ENCODE measurements around the gene NUP37.
"Not testable (repeated sequence)": the region's sequence is repeated elsewhere in the genome, so short reads cannot be mapped to it uniquely, and the experiment has no call there.

Gene NUP37

DNA sequence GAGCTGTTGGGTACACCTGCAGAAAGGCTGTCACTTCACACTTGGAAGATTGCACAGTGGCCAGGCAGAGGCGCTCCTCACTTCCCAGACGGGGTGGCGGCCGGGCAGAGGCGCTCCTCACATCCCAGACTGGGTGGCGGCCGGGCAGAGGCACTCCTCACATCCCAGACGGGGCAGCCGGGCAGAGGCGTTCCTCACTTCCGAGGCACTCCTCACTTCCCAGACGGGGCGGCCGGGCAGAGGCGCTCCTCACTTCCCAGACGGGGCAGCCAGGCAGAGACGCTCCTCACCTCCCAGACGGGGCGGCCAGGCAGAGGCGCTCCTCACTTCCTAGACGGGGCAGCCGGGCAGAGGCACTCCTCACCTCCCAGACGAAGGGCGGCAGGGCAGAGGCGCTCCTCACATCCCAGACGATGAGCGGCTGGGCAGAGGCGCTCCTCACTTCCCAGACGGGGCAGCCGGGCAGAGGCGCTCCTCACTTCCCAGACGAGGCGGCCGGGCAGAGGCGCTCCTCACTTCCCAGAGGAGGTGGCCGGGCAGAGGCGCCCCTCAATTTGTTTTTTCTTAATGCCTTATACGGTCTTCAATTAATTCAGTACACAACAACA is 30.6 kb downstream of the NUP37 start:
- not testable (repeated sequence) for DNase-seq

- DNase-seq = no peak
Observed at GRCh38 chr12:102080842-102081241, 39.1 kb downstream of the NUP37 start.

GRCh38 chr12:102072092-102072491 is 47.8 kb downstream of the NUP37 start:
- DNase-seq = not testable (repeated sequence)

DNA sequence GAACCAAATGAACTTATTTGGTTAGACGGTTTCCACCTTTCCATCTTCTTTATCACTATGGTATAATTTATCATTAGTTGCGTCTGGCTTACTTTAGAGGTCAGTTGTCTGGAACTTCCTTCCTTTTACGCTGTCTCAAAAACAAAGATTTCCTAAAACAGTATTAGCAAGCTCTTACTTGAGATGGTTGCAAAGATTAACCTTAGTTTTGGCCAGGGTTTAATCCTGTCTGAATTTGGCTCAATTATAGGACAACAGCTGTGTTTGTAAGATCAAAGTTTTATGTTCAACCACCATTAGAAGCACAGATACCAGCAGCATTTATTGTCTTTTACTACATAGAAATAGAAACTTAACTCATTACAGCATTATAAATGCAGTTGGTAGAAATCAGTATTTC is 50.2 kb downstream of the NUP37 start:
- DNase-seq = no peak

DNA sequence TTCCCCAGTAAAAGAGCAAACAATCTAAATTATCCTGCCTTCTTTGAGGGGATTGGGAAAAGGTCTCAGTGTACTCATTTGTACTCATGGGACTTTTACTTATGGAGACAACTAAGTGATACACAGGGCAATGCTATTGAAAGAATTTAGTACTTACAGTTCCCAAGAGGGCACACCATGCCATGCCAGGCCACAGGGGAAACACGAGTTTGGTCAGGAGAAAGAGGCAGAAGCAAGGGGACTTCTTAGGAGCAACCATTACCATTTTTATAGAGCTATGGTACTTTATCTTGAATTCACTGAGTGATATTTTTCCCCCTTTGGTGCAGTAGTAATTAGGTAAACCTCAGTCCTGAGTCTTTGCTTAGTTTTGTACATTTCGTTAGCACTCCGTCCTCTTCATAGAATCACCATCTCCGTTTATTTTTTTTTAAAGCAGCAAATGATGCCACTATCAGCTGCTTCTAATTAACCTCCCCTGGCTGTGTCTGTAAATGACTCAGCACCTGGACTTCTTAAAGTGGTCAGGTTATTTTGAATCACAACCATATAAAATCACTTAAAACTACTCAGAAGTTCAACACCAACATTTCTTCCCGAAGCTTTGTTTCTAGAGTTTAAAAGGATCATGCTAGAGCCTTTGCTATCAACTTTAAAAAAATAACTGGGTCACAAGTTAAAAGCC is 52.2 kb downstream of the NUP37 start:
- DNase-seq = no peak

GRCh38 chr12:102064476-102064875 is 55.4 kb downstream of the NUP37 start:
- no peak for DNase-seq

DNA sequence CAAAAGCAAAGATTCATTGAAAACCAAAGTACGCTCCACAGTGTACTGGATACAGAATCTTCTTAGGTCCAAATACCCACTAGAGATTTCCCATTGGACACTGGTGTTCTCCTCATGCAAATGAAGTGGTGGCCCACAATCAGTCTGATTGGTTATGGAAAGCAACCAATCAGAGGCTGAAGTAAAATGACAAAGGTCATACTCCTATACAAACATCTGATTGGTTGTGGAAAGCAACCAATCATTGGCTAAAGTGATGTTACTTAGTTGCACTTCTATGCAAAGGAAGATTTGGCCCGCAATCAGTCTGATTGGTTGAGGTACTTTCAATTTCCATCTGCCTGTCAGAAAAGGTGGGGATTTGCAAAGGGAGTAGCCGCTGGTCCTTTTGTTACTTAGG is 56.8 kb downstream of the NUP37 start:
- DNase-seq = no peak

DNA sequence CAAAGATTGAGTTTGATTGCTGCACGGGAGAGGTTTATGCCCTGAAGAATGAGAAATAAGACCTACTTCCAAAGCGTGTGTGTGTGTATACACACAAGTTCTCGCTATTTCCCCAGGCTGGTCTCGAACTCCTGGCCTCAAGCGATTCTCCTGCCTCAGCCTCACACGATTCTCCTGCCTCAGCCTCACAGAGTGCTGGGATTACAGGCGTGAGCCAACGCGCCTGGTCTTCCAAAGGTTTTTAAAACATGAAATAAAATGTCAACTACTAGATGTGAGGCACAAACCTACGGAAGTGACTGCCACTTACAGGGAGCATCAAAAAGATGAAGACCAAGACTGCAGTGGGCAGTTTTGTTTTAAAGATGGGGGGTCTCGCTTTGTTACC is 57.5 kb downstream of the NUP37 start:
- no peak for DNase-seq

- peak; percentile 96 to 98 for DNase-seq
Observed at GRCh38 chr12:102061560-102062418, 58.1 kb downstream of the NUP37 start, which contains the start of gene WASHC3. TSS of gene WASHC3 (minus strand) at chr12:102061991. CDS start at chr12:102061962, 29 bp downstream.

DNA sequence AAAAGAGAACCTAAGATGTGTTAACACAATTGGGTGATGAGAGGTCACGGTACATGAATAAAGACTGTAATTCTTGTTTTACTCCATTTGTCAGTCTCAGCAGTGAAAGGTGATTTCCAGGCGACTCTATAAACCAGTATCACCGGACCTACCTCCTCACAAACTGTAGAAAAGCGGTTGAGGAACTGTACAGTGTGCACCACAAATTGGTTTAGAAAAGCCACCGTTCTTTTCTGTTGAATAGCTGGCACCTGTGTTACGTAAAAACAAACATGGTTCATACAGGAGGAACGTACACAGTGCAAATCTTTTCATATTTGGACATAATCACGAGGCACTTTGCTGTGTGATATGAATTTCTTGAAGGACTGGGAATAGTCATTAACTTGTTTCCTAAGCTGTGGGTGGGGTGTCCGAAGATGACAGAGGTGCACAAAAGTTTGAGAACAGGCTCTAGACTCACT is 58.8 kb downstream of the NUP37 start:
- DNase-seq = peak; percentile 9 to 28

- no peak for DNase-seq
Observed at GRCh38 chr12:102059343-102059742, 60.6 kb downstream of the NUP37 start.

- no peak for DNase-seq
Observed at GRCh38 chr12:102054345-102054744, 65.6 kb downstream of the NUP37 start.

- no peak for DNase-seq
Observed at GRCh38 chr12:102053062-102053349, 66.9 kb downstream of the NUP37 start.

DNA sequence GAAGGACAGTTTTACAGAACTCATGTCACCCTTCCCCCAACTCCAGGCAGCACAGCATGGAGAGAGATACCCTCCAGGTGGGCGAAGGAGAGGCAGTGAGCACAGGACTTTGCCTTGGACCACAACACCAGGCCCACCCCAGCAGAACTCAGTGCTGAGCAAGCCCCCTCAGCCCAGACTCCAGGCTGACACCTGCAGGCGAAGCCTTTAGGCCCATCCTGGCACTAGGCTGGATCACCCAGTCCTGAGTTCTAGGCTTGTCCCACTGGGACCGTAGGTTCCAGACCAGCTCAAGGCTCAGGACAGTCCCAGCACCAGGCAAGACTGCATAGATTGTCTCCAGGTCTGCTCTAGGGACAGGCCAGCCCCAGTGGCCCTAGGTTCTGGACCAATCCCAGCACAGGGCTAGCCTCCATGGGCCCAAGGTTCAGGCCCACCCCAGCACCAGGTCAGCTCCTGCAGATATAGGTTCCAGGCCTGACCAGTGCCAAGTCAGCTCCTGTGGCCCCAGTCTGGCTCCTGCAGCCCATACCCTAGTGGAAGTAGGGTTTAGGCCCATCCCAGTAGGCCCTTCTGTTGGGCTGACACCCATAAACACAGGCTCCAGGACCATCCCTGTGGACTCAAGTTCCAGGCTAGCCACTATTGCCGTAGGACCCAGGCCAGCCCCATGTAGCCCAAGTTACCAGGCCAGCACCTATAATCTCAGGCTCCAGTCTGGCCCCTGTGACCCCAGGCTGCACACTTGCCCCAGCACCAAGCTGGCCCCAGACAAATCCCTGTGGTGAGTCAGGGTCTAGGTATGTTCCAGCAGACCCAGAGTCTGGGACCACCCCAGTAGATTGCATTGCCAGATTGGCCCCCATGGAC is 67.5 kb downstream of the NUP37 start:
- DNase-seq = no peak

GRCh38 chr12:102051431-102051965 is 68.4 kb downstream of the NUP37 start:
- no peak for DNase-seq

- DNase-seq = peak; percentile 18 to 38
Observed at GRCh38 chr12:102050660-102051430, 69.1 kb downstream of the NUP37 start.

- DNase-seq = no peak
Observed at GRCh38 chr12:102043928-102044327, 76.0 kb downstream of the NUP37 start.

- no peak for DNase-seq
Observed at GRCh38 chr12:102033991-102034745, 85.7 kb downstream of the NUP37 start.

- no peak for DNase-seq
Observed at GRCh38 chr12:102031852-102032251, 88.1 kb downstream of the NUP37 start.

- DNase-seq = no peak
Observed at GRCh38 chr12:102029141-102029540, 90.8 kb downstream of the NUP37 start.

GRCh38 chr12:102026728-102027127 is 93.2 kb downstream of the NUP37 start:
- DNase-seq = peak in 1 of 2 experiments; percentile 6

Data from Kasumi-1 (cell line).